GM19463 (cell line): Measurements from ENCODE around the gene IGF1.
"Not testable (repeated sequence)": the region's sequence is repeated elsewhere in the genome, so short reads cannot be mapped to it uniquely, and the experiment has no call there.

ENCODE experiments used
- ATAC-seq: cut with Tn5 transposase; IDR thresholded peaks from one replicate; pipeline ENCODE4 v1.9.1; 2021; ENCODE audit warnings: mild to moderate bottlenecking, moderate library complexity; ENCODE audit not compliant: unreplicated experiment

Gene IGF1

GRCh38 chr12:102394200-102394599 lies 86.2 kb downstream of the IGF1 start:
- no peak for ATAC-seq

DNA sequence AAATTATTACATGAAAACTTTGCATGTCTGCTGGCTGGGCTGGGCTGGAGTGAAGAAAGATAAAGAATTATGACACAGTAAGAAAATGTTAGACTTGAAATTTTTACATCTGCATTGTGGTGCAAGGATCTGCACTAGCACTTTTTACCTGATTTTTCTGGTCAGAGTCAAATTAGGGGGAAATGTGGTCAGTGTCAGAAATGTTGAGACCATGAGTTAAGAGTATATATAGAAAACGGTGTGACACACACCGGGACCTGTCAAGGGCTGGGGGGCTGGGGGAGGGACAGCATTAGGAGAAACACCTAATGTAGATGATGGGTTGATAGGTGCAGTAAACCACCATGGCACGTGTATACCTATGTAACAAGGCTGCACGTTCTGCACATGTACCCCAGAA lies 90.3 kb downstream of the IGF1 start:
- no peak for ATAC-seq

DNA sequence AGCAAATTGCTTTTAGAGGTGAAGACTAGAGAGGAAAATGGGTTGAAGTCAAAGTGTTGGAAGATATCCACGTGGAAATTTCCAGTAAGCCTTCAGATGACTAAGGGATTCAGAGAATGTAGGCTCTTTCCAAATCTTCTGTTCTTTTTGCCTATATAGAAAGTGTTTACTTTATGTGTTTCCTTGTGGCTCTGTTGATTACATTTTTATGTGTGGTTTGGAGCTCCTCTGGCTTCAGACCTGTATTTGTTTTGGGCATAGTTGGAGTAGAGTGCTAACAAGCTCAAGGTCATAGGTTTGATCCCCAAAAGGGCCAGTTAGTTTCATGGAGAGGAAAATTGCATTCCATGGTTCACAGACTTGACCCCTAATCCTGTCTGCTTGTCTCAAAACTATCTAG lies 91.9 kb downstream of the IGF1 start:
- no peak for ATAC-seq

DNA sequence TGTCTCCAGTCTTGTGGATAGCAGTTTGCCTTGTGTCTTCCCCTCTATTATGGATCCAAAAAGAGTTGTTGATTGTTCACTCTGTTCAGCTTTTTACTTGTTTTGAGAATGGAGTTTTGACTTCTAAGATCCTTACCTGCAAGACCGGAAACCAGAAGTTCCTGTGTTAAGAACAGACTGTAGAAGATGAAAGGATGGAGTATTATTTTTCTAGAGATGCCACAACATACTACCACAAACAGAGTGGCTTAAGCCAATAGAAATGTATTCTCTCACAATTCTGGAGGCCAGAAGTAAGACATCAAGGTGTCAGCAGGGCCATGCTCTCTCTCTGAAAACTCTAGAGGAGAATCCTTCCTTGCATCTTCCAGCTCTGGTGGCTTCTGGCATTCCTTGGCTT lies 95.0 kb downstream of the IGF1 start:
- no peak for ATAC-seq

GRCh38 chr12:102379346-102380162 lies 100.8 kb downstream of the IGF1 start:
- ATAC-seq: no peak

DNA sequence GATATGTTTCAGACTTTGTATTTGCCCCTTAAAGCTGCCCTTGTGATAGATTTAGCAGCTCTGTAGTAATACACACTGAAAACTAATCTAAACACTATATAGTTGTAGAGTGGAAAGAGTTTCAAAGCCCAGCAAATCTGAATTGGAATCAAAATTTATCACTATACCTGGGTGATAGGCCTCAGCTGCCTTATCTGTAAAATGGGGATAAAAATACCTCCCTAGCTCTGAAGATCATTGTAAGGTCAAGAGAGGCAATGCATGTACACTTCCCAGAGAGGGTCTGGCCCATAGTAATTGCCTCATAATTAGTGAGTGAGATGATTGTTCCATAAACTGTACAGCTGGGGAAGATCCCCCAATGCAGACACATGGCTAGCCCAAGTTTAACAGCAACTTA lies 103.6 kb downstream of the IGF1 start:
- no peak for ATAC-seq

- no peak for ATAC-seq
Observed at GRCh38 chr12:102376181-102376747, 104.1 kb downstream of the IGF1 start.

GRCh38 chr12:102374190-102374589 lies 106.2 kb downstream of the IGF1 start:
- ATAC-seq: no peak

DNA sequence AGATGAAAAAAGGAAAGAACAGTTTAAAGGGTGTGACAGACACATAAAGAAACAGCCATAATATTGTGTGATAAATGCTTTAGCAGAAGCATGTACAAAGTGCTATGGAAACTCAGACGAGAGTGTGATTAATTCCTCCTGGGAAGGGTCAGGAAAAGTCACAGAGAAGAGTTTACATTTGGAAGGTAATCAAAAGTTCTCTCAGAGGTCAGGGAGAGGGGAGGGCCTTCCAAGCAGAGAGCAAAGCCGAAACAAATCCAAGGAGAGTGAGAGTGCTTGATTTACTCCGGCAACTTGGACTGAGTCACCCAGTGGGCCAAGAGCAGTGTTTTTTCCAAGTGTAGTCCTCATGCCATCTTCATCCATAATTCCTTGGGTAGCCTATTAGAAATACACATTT lies 108.3 kb downstream of the IGF1 start:
- no peak for ATAC-seq

- ATAC-seq: no peak
Observed at GRCh38 chr12:102371165-102371564, 109.2 kb downstream of the IGF1 start.

DNA sequence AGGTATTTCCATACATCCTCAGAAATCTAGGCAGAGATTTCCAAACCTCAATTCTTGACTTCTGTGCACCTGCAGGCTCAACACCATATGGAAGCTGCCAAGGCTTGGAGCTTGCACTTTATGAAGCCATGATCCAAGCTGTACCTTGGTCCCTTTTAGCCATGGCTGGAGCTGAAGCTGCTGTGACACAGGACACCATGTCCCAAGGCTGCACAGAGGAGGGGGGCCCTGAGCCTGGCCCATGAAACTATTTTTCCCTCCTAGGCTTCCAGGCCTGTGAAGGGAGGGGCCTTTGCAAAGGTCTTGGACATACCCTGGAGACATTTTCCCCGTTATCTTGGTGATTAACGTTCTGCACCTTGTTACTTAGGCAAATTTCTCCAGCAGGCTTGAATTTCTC lies 110.5 kb downstream of the IGF1 start:
- no peak for ATAC-seq

- no peak for ATAC-seq
Observed at GRCh38 chr12:102365365-102365764, 115.0 kb downstream of the IGF1 start.

DNA sequence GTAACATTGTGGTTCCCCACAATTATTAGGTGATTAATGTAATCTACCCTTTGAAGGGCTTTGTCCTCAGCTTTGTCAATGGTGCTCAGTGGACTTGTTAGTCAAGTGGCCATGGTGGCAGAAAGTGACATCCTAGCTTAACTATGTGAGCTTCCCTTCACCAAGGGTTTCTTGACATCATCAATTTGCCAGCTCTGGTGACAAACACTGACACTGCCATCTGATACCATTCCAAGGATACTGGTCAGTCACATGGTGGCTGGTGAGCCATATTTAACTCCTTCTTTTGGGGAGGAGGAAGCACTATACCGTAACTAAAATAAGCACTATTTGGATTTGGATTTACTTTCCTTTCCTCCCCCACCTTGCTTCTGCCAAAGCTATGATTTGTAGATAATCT lies 115.7 kb downstream of the IGF1 start:
- no peak for ATAC-seq

- no peak for ATAC-seq
Observed at GRCh38 chr12:102356690-102357089, 123.7 kb downstream of the IGF1 start.

GRCh38 chr12:102354281-102354680 lies 126.1 kb downstream of the IGF1 start:
- not testable (repeated sequence) for ATAC-seq

- ATAC-seq: no peak
Observed at GRCh38 chr12:102351322-102351721, 129.0 kb downstream of the IGF1 start.

DNA sequence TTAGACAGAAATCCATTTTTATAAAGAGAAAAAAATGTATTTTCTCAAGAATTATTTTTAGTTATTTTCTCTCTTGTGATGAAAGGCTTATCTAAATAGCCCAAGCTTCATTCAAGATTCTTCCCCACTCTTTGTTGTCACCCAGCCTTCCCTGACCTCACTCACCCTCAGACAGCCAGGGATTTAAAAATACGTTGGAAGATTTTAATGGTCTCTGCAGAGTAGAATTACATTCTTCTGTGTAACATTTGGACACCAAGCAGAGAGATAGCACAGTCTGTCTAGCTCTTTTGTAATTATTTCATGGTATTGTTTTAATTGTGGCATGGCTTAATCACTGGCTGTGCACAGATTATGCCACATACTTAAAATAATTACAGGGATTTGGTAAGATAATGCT lies 130.3 kb downstream of the IGF1 start:
- no peak for ATAC-seq

DNA sequence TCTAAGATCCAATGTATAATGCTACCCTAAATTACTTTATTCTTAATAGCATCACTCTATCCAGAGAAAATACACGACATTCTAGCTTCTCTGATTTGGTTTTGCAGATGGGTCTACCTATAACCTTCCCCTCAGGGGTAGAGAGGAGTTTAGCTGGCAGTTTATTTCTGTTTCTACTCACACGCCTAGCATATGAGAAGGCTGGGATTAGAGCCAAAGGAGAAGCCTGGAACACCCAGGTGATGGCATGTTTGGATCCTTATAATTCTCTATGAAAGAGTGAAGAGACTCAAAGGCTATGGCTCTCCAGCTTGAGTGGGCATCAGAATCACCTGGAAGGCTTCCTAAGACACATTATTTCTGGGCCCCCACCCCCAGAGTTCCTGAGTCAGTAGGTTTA lies 131.3 kb downstream of the IGF1 start:
- no peak for ATAC-seq

DNA sequence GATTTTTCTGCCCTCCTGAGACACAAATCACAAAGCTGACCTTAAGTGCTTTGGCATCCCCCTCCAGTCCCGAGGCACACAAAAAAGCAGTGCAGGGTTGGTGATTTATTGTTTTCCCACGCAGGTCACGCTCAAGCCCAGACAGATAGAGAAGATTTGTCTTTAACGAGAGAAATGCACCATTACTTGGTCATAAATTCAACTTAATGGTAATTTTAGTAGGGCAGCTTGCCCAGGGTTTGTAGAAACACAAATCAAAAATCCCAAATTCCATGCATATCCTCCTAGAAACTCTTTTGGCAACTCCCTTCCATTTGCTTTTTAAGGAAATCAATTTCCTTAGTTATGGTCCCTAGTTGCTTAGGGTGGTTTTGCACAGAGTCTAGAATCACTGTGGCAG lies 132.6 kb downstream of the IGF1 start:
- ATAC-seq: no peak
